GM21447 (cell line): Measurements from ENCODE around the gene CLN5.
A peak's percentile ranks its signal among the peaks of the same experiment; 100 is the strongest.
"Not testable (repeated sequence)": the region's sequence is repeated elsewhere in the genome, so short reads cannot be mapped to it uniquely, and the experiment has no call there.

Source experiments
- ATAC-seq: cut with Tn5 transposase; IDR thresholded peaks from one replicate; pipeline ENCODE4 v1.9.1; 2021; ENCODE audit not compliant: unreplicated experiment

CLN5 gene

DNA sequence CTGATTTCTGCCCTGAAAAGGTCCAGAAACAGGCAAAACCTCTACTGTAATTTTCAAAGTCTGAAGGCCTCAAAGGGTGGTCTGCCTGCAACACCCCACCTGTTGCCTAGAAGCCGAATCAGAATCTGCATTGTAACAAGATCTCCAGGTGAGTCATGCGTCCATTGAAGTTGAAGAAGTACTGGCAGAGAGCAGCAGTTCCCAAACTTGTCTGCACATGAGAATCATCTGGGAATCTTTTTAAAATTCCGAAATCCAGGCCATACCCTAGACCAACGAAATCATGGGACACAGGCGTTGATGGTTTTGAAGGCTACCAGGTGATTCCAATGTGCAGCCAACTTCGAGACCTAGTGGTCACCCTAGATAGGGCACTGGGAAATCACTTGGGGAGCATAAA lies 16.0 kb upstream of the CLN5 start:
- ATAC-seq: no peak

DNA sequence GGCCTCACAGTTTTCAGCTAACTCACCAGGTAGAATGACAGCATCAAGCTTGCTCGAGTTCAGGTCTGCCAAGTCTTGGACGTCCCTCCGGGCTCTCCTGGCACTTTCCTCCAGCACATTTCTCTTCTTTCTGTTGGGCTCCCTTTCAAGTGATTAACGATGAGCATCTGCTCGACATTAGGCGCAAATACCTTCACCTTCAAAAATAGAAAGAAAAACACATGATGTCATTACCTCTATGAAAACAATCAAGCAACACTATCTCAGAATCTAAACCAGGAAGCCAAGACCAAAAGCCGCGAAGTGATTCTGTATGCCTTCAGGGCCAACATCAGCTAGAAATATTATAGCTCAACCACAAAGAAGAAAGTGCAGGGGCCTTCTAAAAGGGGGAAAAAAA lies 15.4 kb upstream of the CLN5 start:
- no peak for ATAC-seq

DNA sequence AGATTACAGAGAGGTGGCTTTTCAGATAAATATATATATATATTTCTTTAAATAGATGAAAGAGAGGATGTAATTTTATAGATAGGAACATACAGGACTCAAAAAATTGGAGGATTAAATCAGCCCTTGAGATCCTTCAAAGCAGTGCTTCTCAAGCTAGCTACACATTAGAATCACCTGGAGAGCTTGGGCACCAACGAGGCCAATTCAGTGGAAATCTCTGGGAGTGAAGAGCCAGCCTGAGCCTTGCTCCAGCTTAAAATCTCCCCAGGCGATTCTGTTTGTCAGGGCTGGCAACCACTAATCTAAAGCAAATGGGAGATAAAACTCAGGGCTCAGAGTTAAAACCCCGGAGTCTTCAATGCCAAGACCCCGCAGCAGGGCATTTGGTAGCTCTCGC lies 15.0 kb upstream of the CLN5 start:
- ATAC-seq: no peak

DNA sequence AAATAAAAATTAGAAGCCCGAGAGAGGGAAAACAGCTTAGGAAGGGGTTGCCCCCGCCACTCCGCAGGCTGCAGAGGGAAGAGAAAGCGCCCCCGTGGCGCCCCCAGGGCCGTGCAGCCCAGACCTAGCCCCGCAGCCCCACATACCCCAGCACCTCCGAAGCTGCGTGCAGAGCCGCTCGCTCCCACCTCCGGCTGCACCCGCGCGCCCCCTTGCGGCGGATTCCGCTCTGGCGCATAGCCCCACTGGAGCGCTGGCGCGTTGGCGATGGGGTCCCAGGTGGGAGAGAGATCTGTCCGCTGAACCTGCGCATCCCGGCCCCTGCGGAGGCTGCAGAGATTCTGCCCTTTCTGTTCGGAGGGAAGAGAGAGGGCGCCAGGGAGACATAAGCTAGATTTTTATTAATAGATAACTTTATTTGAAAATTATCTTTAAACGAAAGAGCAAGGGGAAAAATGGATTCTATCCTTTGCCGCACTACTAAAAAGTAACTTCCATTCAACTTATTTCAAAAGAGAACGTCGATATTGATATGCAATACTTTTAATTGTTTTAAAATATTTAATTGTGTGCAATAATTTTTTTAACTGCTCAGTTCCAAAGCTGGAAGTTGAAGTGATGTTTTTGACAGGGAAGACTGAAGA lies 11.7 kb upstream of the CLN5 start:
- peak; percentile 98 for ATAC-seq

DNA sequence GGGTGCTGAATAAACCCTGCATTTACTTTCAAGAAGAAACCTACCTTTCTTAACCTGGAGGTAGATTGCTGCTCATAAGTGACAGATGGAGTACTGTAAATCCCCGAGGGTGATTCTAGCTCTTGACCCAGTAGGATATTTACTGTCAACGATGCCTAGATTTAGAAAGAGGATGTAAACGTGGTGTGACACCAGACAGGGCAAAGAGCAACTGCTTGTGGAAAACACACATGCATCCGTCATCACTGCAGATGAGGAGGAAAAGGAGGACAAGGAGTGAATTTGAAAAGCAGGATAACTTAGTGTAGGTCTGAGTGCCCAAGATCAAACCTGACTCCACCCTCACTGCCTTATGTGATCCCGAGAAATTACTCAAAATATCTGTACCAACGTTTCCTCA lies 9.8 kb upstream of the CLN5 start:
- no peak for ATAC-seq

DNA sequence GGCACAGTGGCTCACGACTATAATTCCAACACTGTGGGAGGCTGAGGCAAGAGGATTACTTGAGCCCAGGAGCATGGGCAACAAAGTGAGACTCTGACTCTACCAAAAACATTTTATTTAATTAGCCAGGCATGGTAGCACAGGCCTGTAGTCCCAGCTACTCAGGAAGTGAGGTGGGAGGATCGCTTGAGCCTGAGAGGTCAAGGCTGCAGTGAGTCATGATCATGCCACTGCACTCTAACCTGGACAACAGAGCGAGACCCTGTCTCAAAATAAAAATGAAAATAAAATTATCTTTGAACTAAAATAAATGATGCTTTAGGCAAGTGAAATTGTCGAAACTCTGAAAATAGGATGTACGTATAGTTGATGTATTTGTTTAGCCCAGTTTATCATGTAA lies 8.2 kb upstream of the CLN5 start:
- no peak for ATAC-seq

DNA sequence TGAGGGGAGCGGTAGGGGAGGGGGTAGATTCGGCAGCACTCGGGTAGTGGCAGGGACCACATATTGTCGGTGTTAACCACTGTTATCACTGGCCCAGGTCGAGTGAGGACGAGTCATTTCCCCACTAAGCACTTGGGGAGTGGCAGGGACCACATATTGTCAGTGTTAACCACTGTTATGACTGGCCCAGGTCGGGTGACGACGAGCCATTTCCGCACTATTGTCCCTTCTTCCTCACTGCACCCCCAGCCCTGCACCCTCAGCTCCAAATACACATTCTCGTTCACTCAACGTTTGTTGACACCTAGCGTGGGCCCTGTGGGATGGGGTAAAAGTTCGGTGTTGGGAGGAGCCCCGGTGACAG lies 467 bp upstream of the CLN5 start:
- peak; percentile 48 for ATAC-seq

DNA sequence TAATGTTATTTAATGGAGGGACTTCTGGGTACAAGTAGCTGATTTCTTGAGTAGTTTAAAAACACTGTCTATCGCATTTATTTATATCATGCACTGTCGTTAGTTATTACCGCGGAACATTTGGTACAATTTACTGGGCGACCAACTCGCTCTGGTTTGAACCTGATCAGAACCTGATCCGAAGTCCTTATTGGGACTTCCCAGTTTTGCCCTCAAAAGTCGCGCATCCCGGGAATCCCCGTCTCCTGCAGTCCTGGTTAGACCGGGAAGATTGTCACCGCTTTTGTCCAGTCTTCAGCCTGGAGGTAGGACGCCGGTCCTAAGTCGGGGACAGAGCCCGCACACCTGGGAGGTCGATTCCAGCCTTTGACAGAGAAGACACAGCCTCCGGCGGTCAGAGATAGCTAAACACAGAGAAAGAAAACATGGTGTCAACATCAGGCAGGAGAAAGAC lies 694 bp downstream of the CLN5 start:
- ATAC-seq: no peak

DNA sequence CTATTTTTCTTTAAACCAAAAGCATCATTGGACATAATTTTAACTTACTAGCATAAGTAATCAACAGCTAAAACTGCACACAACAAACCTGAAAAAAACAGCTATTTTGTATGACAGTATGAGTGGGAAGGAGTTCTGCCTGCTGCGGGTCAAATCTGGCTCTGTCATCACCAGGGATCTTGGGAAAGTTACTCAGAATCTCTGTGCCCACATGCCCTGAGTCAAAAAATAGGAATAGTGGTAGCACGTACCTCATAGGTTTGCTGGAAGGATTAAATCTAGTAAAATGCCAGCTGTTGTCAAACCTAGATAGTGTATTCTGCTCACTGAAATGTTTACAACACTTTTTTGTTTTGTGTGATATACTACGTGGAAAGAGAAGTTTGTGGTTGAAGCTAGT lies 1.1 kb downstream of the CLN5 start:
- ATAC-seq: no peak

DNA sequence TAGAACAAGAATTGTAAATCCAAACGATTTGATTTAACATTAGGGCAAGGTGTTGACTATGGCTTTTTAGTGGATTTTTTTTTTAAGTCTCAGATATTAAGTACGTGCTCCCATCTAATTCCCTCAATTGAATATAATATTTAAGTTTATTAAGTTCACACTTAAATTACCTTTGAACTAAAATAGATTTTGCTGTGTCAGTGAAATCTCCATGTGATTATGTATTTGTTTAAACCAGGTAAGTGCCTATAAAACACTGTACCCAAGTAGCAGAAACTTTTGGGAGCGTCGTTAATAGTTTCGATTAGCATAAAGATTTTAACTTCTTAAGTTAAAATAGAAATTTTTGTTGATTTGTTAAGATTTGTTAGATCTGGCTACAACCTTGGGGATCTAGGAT lies 1.6 kb downstream of the CLN5 start:
- ATAC-seq: no peak

DNA sequence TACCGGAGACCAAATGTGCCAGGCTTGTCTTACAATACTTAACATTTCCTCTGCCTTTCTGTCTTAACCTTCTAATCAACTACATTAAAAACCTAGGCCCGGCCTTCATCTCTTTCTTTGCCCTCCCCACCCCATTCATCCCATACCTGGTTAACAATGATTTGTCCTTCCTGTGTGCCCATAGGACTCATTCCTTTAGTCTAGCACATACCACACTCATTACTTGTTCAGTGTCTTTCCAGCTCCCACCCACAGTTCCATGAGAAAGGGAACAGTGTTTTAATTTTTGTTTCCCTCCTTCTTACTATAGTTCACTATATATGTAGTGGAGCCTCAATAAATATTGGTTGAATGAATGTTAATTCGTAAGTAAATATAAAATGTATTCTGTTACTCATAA lies 2.4 kb downstream of the CLN5 start:
- no peak for ATAC-seq

DNA sequence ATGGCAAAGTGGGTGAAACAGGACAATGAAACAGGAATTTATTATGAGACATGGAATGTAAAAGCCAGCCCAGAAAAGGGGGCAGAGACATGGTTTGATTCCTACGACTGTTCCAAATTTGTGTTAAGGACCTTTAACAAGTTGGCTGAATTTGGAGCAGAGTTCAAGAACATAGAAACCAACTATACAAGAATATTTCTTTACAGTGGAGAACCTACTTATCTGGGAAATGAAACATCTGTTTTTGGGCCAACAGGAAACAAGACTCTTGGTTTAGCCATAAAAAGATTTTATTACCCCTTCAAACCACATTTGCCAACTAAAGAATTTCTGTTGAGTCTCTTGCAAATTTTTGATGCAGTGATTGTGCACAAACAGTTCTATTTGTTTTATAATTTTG lies 8.6 kb downstream of the CLN5 start:
- no peak for ATAC-seq

DNA sequence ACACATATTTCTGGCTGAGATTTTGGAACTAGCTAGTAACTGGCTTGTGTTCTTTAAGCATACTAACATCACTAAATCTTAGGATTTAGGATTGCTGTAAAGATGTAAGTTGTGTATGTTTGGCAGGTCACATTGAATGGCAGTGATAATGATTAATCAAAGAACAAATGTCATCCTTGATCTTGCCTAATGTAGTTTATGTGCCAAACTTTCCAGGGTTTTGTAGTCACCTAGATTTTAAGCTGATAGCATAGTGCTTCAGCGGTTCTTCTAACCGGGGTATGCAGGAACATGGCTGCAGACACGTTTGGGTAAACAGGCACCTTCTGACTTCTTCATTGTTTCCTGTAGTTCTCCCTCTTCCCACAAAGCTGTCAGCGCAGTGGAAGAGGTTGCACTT lies 9.7 kb downstream of the CLN5 start:
- ATAC-seq: no peak

DNA sequence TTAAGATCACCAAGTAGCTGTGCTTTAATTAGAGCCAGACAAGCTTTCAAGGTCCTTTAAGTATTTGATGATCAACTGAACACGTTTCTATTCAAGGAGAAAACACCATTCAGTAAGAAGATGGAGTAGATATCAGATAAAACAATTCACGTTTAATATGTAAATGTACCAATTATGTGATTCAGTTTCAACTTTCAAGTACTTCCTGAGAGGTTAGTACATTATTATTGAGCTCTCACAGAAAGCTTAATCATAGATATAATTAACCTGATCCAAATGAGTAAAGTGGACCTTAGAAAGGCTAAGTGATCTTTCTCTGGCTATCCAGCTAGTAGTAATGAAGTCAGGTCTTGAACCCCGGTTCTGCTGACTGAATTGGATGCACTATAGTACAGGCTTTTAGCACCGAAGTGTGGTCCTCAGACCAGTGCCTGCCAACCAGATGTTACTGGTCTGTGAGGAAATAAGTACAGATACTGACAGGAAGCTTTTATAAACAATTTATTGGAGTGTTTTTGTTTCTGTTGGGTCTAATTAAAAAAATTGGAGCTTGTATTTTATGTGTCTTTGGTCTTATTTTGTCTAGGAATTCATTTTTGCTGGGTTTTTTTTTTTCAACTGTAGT lies 10.2 kb downstream of the CLN5 start:
- ATAC-seq: no peak

DNA sequence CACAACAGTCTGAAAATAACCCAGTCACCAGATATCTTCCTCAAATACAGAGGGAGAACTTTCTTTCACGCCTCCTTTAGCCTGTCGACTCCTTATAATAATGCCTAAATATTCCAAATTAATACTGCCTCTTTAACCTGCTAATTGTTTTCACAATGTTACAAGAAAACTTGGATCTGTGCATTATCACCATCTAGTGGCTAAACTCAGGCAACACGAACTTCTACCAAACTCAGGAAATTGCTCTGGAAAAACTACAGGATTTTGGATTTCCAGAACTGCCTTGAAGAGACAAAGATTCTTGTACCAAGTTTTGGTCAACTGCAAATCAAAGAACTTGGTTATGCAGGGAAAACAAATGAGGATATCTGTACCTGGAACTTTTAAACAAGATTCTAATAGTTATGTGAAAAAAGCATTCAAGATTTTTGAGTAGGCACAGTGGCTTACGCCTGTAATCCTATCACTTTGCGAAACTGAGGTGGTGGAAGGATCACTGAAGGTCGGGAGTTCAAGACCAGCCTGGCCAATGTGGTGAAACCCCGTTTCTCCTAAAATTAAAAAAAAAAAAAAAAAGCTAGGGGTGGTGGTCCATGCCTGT lies 10.8 kb downstream of the CLN5 start:
- ATAC-seq: no peak

DNA sequence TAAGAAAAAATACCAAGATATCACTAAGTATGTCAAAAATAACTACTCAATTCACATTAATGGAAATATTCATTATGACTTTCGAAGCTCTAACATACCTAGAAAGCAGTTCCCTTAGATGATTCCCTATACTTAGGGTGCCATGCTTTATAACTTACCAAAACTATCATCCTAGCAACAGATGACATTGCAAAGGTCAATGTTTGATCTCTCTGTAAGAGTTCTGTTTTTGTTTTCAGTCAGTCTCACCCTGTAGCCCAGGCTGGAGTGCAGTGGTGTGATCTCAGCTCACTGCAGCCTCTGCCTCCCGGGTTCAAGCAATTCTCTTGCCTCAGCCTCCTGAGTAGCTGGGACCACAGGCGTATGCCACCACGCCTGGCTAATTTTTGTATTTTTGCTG lies 16.5 kb downstream of the CLN5 start:
- ATAC-seq: not testable (repeated sequence)

DNA sequence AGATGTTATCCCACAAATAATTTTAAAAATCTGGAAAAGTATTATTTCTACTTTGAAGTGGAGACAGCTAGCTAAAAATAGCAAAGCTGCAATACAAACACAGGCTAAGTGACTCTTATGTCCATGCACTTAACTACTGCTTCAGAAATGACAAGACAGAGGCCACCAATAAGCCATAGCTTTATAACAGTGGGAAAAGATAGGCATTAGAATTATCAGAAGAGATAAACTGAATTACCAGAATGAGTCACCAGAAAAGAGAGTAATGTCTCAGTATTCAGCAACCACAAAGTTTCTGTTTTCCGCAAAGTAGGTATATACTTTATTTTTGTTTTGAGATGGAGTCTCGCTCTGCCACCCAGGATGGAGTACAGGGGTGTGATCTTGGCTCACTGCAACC lies 17.1 kb downstream of the CLN5 start:
- ATAC-seq: no peak

DNA sequence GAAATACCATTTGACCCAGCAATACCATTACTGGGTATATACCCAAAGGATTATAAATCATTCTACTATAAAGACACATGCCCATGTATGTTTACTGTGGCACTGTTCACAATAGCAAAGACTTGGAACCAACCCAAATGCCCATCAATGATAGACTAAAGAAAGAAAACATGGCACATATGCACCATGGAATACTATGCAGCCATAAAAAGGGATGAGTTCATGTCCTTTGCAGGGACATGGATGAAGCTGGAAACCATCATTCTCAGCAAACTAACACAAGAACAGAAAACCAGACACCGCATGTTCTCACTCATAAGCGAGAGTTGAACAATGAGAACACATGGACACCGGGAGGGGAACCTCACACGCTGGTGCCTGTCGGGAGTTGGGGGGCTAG lies 17.8 kb downstream of the CLN5 start:
- ATAC-seq: not testable (repeated sequence)

DNA sequence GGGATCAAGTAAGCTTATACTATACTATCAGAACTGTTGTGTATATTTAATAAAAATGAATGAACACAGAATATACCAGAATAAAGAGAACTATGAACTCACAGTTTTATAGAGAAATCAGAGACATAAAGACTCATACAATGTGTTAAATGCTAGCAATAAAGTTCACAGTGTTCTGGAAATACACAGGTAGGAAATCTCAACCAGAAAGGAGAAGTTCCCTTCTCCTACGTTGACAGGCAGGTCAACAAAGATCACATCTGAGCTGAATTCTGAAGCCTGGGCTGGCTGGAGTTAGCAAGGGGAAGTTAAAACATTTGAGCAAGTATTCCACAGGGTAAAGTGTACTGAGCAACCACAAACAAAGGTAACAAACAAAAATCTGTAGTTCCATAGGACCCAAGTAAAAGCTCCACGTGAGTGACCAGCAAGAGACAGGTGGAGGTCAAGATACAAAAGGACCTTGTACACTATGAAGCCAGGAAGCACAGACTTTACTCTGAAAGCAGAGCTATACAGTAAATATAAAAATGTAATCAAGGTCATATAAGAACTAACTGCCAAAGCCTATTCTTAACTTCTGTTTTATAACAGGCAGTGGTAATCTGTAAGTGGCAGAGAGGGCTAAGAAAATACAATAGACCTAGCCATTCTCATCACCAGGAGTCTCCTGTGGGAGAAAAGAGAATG lies 22.1 kb downstream of the CLN5 start:
- ATAC-seq: no peak

DNA sequence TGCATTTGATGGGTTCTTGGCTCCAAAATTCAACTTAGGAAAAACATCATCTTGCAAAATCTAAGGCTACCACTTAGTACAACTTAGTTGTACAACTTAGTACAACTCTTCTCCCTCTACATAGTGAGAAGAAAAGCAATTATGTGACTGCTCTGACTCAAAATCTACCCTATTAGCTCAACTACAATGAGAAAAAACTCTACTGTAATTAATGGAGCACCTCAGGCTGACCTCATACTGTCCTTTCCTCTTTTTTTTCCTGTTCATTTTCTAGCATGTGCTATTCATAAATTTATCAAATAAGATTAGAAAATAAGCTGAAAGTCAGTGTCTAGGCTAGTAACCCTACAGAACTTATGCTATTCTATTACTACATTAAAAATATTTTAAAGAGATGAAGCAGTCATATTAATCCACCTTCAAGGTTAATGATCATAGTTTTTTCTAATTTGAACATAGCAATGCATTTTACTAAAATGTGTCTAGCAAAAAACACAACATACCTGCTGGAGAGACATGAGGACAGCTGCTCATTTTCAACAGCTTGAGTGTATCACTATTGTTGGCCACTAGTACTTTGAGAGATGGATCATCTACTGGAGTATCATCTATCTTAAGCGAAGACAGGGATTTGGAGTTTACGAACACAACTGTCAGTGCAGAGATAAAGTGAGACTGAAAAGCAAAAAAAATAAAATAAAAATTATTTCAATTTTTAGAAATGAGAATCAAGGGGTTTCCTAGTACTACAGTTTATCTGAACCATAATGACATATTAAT lies 23.2 kb downstream of the CLN5 start:
- no peak for ATAC-seq

DNA sequence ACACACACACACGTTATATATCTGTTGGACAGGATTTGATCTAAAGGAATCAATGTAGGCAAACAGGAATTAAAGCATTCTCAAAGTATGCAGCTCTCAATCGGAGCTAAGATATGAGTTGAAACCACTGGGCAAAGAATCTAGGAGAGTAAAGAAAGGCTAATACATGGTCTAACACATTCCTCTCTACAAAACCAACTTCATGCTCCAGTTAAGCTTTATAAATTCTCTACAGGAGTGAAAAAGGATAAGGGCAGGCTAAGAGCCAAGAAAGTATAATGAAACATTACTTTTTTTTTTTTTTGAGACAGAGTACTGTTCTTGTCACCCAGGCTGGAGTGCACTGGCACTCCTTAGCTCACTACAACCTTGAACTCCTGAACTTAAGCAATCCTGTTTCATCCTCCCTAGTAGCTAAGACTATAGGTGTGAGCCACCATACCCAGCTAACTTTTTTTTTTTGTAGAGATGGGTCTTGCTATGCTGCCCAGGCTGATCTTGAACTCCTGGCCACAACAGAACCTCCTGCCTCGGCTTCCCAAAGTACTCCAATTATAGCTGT lies 24.5 kb downstream of the CLN5 start:
- ATAC-seq: no peak
